IMR-90 (cell line): ENCODE data around the gene NHSL2. TPM values are rescaled to one million over a fixed set of nuclear protein-coding genes. Genes with fewer than 3 reads are reported as not detected.

Experiments
- ATAC-seq: fragments of 200-7000 bp; cut with Tn5 transposase; 2 replicates; pipeline ENCODE4 v1.9.1; 2020; ENCODE audit warnings: low read depth, mild to moderate bottlenecking, moderate library complexity
- BruUV-seq: library from RNA; stranded (reverse); fragments of 400-500 nt; replicated peaks from 2 replicates; lab custom pipeline; 2021; lab: Mats Ljungman, UMichigan
- CTCF ChIA-PET: fragments of 300-600 bp; formaldehyde crosslinking; extraction: SDS; loops from one replicate; lab custom pipeline; 2021; ENCODE audit warnings: antibody characterized with exemption; lab: Yijun Ruan, JAX
- POLR2A ChIA-PET: fragments of 300-600 bp; sonication (Branson Sonifier 250); formaldehyde crosslinking; loops from one replicate; lab custom pipeline; 2022; ENCODE audit warnings: antibody characterized with exemption; ENCODE audit not compliant: unreplicated experiment; lab: Charles Lee
- DNase-seq: peaks from one replicate; pipeline ENCODE4 v3.0.0; 2013
- H2AFZ ChIP-seq: replicated peaks from 2 replicates; pipeline ENCODE3; 2013; ENCODE audit warnings: low read length, mild to moderate bottlenecking; ENCODE audit not compliant: poor library complexity
- H2AK5ac ChIP-seq: 2 replicates; pipeline ENCODE4 v1.6.1; 2013; ENCODE audit warnings: low read depth, low read length, inconsistent platforms
- H2AK9ac ChIP-seq: replicated peaks from 2 replicates; pipeline ENCODE3; 2013; ENCODE audit warnings: mild to moderate bottlenecking, low read depth, low read length, moderate library complexity; ENCODE audit not compliant: poor library complexity
- H2BK120ac ChIP-seq: 2 replicates; pipeline ENCODE4 v1.6.1; 2013; ENCODE audit warnings: low read depth, low read length, inconsistent platforms
- H2BK15ac ChIP-seq: 3 replicates; pipeline ENCODE4 v1.6.1; 2013; ENCODE audit warnings: low read depth, low read length, inconsistent platforms
- H2BK20ac ChIP-seq: 2 replicates; pipeline ENCODE4 v1.6.1; 2013; ENCODE audit warnings: low read depth, mild to moderate bottlenecking, inconsistent platforms, low read length, moderate library complexity
- H2BK5ac ChIP-seq: 2 replicates; pipeline ENCODE4 v1.6.1; 2013; ENCODE audit warnings: mild to moderate bottlenecking, low read depth, low read length, inconsistent platforms; ENCODE audit not compliant: poor library complexity, severe bottlenecking
- H3K14ac ChIP-seq: replicated peaks from 2 replicates; pipeline ENCODE4 v1.6.1; 2013; ENCODE audit warnings: low read depth, low read length, inconsistent platforms
- H3K18ac ChIP-seq: 2 replicates; pipeline ENCODE4 v1.6.1; 2013; ENCODE audit warnings: low read depth, low read length, control low read depth
- H3K23ac ChIP-seq: 2 replicates; pipeline ENCODE4 v1.6.1; 2013; ENCODE audit warnings: low read depth, low read length, inconsistent platforms
- H3K27ac ChIP-seq: 2 replicates; pipeline ENCODE4 v1.5.1; 2013; ENCODE audit warnings: mild to moderate bottlenecking, control low read depth, low read length; ENCODE audit not compliant: insufficient read depth
- H3K27me3 ChIP-seq: 2 replicates; pipeline ENCODE4 v1.6.1; 2013; ENCODE audit warnings: low read length; ENCODE audit not compliant: control insufficient read depth, insufficient read depth
- H3K36me3 ChIP-seq: 2 replicates; pipeline ENCODE4 v1.6.1; 2013; ENCODE audit warnings: low read length, mixed read lengths; ENCODE audit not compliant: control insufficient read depth, insufficient read depth
- H3K4ac ChIP-seq: 2 replicates; pipeline ENCODE4 v1.6.1; 2013; ENCODE audit warnings: low read depth, low read length, inconsistent platforms
- H3K4me1 ChIP-seq: 2 replicates; pipeline ENCODE4 v1.6.1; 2013; ENCODE audit warnings: low read length, mixed read lengths; ENCODE audit not compliant: control insufficient read depth, insufficient read depth
- H3K4me2 ChIP-seq: 2 replicates; pipeline ENCODE4 v1.6.1; 2013; ENCODE audit warnings: low read depth, mild to moderate bottlenecking, control low read depth, low read length, moderate library complexity
- H3K4me3 ChIP-seq: 2 replicates; pipeline ENCODE4 v1.5.1; 2013; ENCODE audit warnings: low read depth, mild to moderate bottlenecking, control low read depth, low read length, moderate library complexity; ENCODE audit not compliant: insufficient read depth
- H3K56ac ChIP-seq: 2 replicates; pipeline ENCODE4 v1.6.1; 2013; ENCODE audit warnings: low read length, inconsistent platforms; ENCODE audit not compliant: insufficient read depth; ENCODE audit errors: extremely low read depth
- H3K79me1 ChIP-seq, 2 experiments: 2 replicates each; pipeline ENCODE4 v1.6.1; 2013; ENCODE audit warnings: low read length in 2 of 2, inconsistent platforms in 1 of 2, low read depth in 1 of 2
- H3K9ac ChIP-seq: 2 replicates; pipeline ENCODE4 v1.6.1; 2013; ENCODE audit warnings: low read depth, low read length, control low read depth
- H3K9me1 ChIP-seq: 2 replicates; pipeline ENCODE4 v1.6.1; 2013; ENCODE audit warnings: low read length, inconsistent platforms; ENCODE audit not compliant: insufficient read depth
- H3K9me3 ChIP-seq: 2 replicates; pipeline ENCODE4 v1.6.1; 2013; ENCODE audit warnings: low read length; ENCODE audit not compliant: control insufficient read depth, insufficient read depth
- H4K20me1 ChIP-seq: 2 replicates; pipeline ENCODE4 v1.6.1; 2013; ENCODE audit warnings: low read length, inconsistent platforms; ENCODE audit not compliant: insufficient read depth
- H4K5ac ChIP-seq: 2 replicates; pipeline ENCODE4 v1.6.1; 2013; ENCODE audit warnings: mild to moderate bottlenecking, low read depth, low read length, control low read depth
- H4K8ac ChIP-seq, 2 experiments: 2 replicates each; pipeline ENCODE4 v1.6.1; 2013; ENCODE audit warnings: low read depth in 2 of 2, low read length in 2 of 2, control low read depth in 1 of 2, inconsistent platforms in 1 of 2
- H4K91ac ChIP-seq: 2 replicates; pipeline ENCODE4 v1.6.1; 2013; ENCODE audit warnings: low read depth, low read length, inconsistent platforms; ENCODE audit not compliant: insufficient read depth
- CEBPB ChIP-seq: IDR thresholded peaks from 2 replicates; pipeline ENCODE4 v1.6.1; 2012; ENCODE audit warnings: low read depth, low read length, improper control_type of control experiment
- MAFK ChIP-seq: IDR thresholded peaks from 2 replicates; pipeline ENCODE4 v1.6.1; 2012; ENCODE audit warnings: low read depth, low read length, improper control_type of control experiment
- NFE2L2 ChIP-seq: fragments of 150-350 bp; IDR thresholded peaks from 2 replicates; pipeline ENCODE4 v1.6.1; 2016; ENCODE audit warnings: low read depth, mild to moderate bottlenecking, low read length
- RAD21 ChIP-seq: IDR thresholded peaks from 2 replicates; pipeline ENCODE4 v1.6.1; 2012; ENCODE audit warnings: low read length, improper control_type of control experiment
- WGBS, 2 experiments: methylation state at CpG; one replicate each; pipeline versions ENCODE4 v1.1.5 to v1.1.7; 2013; ENCODE audit warnings: missing lambda C conversion rate in 2 of 2; ENCODE audit not compliant: insufficient read length in 1 of 2; ENCODE audit errors: extremely low coverage in 2 of 2; 5-methylcytosine and 5-hydroxymethylcytosine counted together
- dilution Hi-C: fragments of 300-500 bp; cut with HindIII; formaldehyde crosslinking; loops from one replicate; pipeline ENCODE4 v1.14.3; 2018; ENCODE audit warnings: low sequenced_read_pairs; ENCODE audit not compliant: unreplicated experiment
- in situ Hi-C: fragments of 300-500 bp; cut with MboI; formaldehyde crosslinking; loops from 3 replicates; pipeline ENCODE4 v1.14.3; 2019; ENCODE audit warnings: low sequenced_read_pairs, inconsistent platforms, mixed read lengths
- intact Hi-C: fragments of 100-400 bp; cut with micrococcal nuclease; formaldehyde crosslinking; loops from 2 replicates; pipeline ENCODE4 v1.10.0; 2022
- polyA plus RNA-seq, 3 experiments: library from polyadenylated mRNA; depleted of rRNA; stranded (reverse); fragments of >200 nt; gene quantifications; 2 replicates each; pipeline ENCODE4 v1.2.3, GENCODE V29; 2012; ENCODE audit warnings: low replicate concordance in 1 of 3
- total RNA-seq: library from RNA; depleted of rRNA; stranded (reverse); fragments of >200 nt; gene quantifications from 2 replicates; pipeline ENCODE4 v1.2.3, GENCODE V29; 2012

The NHSL2 gene
- total and polyA plus RNA-seq, 2 of the 4 experiments (the other 2 are of a cell fraction), result 0.72 to 0.75 TPM

DNA sequence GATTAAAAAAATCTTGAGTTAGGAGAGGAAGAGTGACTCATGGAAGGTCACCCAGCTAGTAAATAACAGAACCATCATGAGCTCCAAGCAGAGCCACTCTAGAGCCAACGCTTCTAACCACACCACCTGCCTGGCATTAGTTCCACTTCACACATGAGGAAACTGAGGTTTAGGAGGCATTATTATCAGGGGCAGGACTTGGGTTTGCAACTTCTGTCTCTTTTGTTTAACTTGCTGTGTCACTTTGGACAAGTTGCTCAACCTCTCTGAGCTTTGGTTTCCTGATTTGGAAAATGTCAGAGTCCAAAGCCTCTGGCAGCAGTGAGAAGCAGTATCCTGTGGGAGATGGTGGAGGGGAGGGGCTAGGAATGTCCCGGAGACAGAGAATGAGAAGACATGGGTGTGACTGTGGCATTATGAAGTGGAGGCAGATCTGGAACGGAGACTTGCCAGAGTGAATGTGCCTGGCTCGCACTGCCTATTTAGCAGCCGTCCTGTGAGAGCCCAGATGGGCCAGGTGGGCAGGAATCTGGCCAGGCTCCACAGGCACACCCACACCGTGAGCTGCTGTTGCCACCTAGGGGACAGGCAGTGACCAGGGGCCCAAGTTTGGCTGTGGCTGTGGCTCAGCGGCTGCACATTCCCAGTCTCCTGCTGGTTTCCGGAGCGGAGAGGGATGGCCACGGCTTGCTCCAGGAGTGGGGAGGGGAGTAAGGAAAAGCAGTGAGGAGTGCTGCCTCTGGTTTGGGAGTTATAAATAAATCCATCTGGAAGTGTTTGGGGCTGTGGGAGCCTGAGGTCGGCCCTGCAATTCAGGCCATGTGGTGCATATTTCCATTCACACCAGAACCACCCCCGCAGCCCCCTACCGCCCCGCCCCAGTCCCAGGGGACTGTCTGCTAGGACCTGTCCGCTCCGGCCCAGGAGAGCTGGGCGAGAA is 93.4 kb downstream of the NHSL2 start:
- DNase-seq, result no peak
- H3K4me3 ChIP-seq, result no peak overlapping the region

More for the DNA sequence above, 93.4 kb downstream of the NHSL2 start:
- Histone ChIP-seq H3K36me3 (no peaks in the 10 kb centered on the region), H4K5ac (no peak overlapping the region), H2AK5ac (no peak overlapping the region), H2BK5ac (no peak overlapping the region), H3K4ac (no peak overlapping the region), H3K56ac (no peak overlapping the region), H3K23ac (no peak overlapping the region), H2AFZ (peak overlapping the region; percentile 29), H3K18ac (no peak overlapping the region), H3K27ac (no peak overlapping the region), H3K27me3 (peaks cover 54% of the 10 kb centered on the region), H4K20me1 (peaks cover 2% of the 10 kb centered on the region; the same call in 1 of the 2 replicates), H2BK15ac (no peak overlapping the region), H3K14ac (no peak overlapping the region), H3K9me3 (no peaks in the 10 kb centered on the region), H3K9me1 (no peaks in the 10 kb centered on the region), H3K4me1 (no peaks in the 10 kb centered on the region; the same call in 1 of the 2 replicates), H3K9ac (no peak overlapping the region), H2BK120ac (no peak overlapping the region), H4K91ac (no peak overlapping the region), H3K4me2 (no peak overlapping the region; the same call in 1 of the 2 replicates), H4K8ac (no peak overlapping the region), H2BK20ac (no peak overlapping the region), H3K79me1 (no peaks in the 10 kb centered on the region), H2AK9ac (no peak overlapping the region)
- BruUV-seq, result no TSS peak
- TF ChIP-seq MAFK, result no peak
- no peak for TF ChIP-seq NFE2L2
- no peak for TF ChIP-seq CEBPB
- no peak for TF ChIP-seq RAD21
- WGBS, 2 experiments, result 27% methylated on average over 2 of the region's 17 CpGs; no CpG with 5 or more reads in 1 of the 2 experiments
- intact Hi-C loops (no loop called here), dilution Hi-C loops (no loop called here), in situ Hi-C loops (loop anchor here (25.0 kb wide), 1 partner anchor 533 kb away; no protein-coding TSS in a partner anchor)
- CTCF ChIA-PET, result interaction anchor here (0.9 to 1.5 kb wide), 2 partner anchors 13 to 44 kb away, joined by 3 to 5 read pairs; no protein-coding TSS in a partner anchor
- peak; percentile 24; the same call in 1 of the 2 replicates for ATAC-seq
- POLR2A ChIA-PET, result no interaction called here
